ENCODE measurements around the gene COX6A2.
"Not testable (repeated sequence)": the region's sequence is repeated elsewhere in the genome, so short reads cannot be mapped to it uniquely, and the experiment has no call there.

COX6A2 gene

GRCh38 chr16:31438414-31438813 lies 10.3 kb upstream of the COX6A2 start:
- DNase-seq (ENCODE audit: low read depth in 3 of 3), result no peak

- no peak for DNase-seq (ENCODE audit: low read depth in 3 of 3)
Measured at GRCh38 chr16:31436221-31437045, 8.3 kb upstream of the COX6A2 start.

- no peak for DNase-seq (ENCODE audit: low read depth in 3 of 3)
Measured at GRCh38 chr16:31435341-31436220, 7.4 kb upstream of the COX6A2 start.

GRCh38 chr16:31430380-31431052 lies 2.4 kb upstream of the COX6A2 start:
- DNase-seq (ENCODE audit: low read depth in 3 of 3), result no peak

GRCh38 chr16:31429796-31430195 lies 1.6 kb upstream of the COX6A2 start:
- DNase-seq (ENCODE audit: low read depth in 3 of 3), result no peak

- no peak for DNase-seq (ENCODE audit: low read depth in 3 of 3)
Measured at GRCh38 chr16:31429314-31429713, 1.2 kb upstream of the COX6A2 start.

- DNase-seq (ENCODE audit: low read depth in 3 of 3), result no peak
Measured at GRCh38 chr16:31428638-31429247, 583 bp upstream of the COX6A2 start.

GRCh38 chr16:31427441-31428278 lies 500 bp downstream of the COX6A2 start:
- DNase-seq (ENCODE audit: low read depth in 3 of 3), result peak; percentile 29 to 59 (median 48)

GRCh38 chr16:31423801-31424200 lies 4.4 kb downstream of the COX6A2 start:
- no peak for DNase-seq (ENCODE audit: low read depth in 3 of 3)

GRCh38 chr16:31423241-31423640 lies 4.9 kb downstream of the COX6A2 start:
- DNase-seq (ENCODE audit: low read depth in 3 of 3), result no peak

GRCh38 chr16:31421587-31421986 lies 6.6 kb downstream of the COX6A2 start:
- peak in 2 of 3 experiments; percentile 17 to 50 for DNase-seq (ENCODE audit: low read depth in 3 of 3)

- no peak for DNase-seq (ENCODE audit: low read depth in 3 of 3)
Measured at GRCh38 chr16:31420037-31420436, 8.1 kb downstream of the COX6A2 start.

- DNase-seq (ENCODE audit: low read depth in 3 of 3), result no peak
Measured at GRCh38 chr16:31417916-31418315, 10.2 kb downstream of the COX6A2 start.

- DNase-seq (ENCODE audit: low read depth in 3 of 3), result not testable (repeated sequence)
Measured at GRCh38 chr16:31417036-31417435, 11.1 kb downstream of the COX6A2 start.

GRCh38 chr16:31416371-31416770 lies 11.8 kb downstream of the COX6A2 start:
- no peak for DNase-seq (ENCODE audit: low read depth in 3 of 3)

GRCh38 chr16:31414706-31415105 lies 13.5 kb downstream of the COX6A2 start:
- no peak for DNase-seq (ENCODE audit: low read depth in 3 of 3)

- no peak for DNase-seq (ENCODE audit: low read depth in 3 of 3)
Measured at GRCh38 chr16:31413943-31414342, 14.2 kb downstream of the COX6A2 start.

- DNase-seq (ENCODE audit: low read depth in 3 of 3), result no peak
Measured at GRCh38 chr16:31413381-31413780, 14.8 kb downstream of the COX6A2 start.

- DNase-seq (ENCODE audit: low read depth in 3 of 3), result no peak
Measured at GRCh38 chr16:31412750-31413149, 15.4 kb downstream of the COX6A2 start.

GRCh38 chr16:31411024-31411844 lies 16.9 kb downstream of the COX6A2 start:
- DNase-seq (ENCODE audit: low read depth in 3 of 3), result no peak
